ENCODE measurements around the gene GPATCH2. TPM values are rescaled to one million over a fixed set of nuclear protein-coding genes. Genes with fewer than 3 reads are reported as not detected.

GPATCH2 gene
- total and polyA plus RNA-seq, 10 of the 15 experiments (the other 5 are each of a cell fraction or from before 2014, with no cell fraction given) = 3.2 to 12.2 (median 5.4) TPM

DNA sequence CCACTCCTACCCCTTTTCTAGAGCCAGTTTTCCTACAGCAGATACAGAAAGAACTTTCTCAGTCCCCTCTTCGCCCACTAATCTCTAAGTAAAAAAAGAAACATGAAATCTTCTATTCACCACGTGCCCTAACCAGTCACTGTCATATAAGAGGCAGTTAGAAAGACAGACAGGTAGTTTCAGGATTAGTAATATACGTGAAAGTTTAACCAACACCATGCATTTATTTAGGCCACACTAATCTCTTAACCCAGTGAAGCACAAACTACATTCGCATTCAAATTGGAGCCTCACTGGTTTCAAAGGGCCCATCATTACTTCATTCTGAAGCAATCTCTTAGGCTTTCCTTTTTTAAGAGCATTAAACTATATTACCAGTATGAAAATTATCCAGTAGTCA lies 10.1 kb downstream of the GPATCH2 start (continued):
- peak; percentile 23; the same call in 1 of the 2 replicates for TF ChIP-seq TCF7 (IDR thresholded peaks at IDR 0.05; ENCODE audit: borderline replicate concordance)
- TF ChIP-seq POU2F2 (IDR thresholded peaks at IDR 0.05; ENCODE audit: borderline replicate concordance, low read depth, low read length) = peak; percentile 85; the same call in 2 of the 3 replicates
- TF ChIP-seq ZNF24 (IDR thresholded peaks at IDR 0.05) = peak; percentile 99
- TF ChIP-seq NFIC (IDR thresholded peaks at IDR 0.05; ENCODE audit: low read depth, low read length) = peak; percentile 84; the same call in 1 of the 2 replicates
- no peak for TF ChIP-seq POLR2A (IDR thresholded peaks at IDR 0.05; ENCODE audit: low read depth, low read length)
- peak; percentile 79 for TF ChIP-seq ZBED1 (IDR thresholded peaks at IDR 0.05; ENCODE audit: borderline replicate concordance)
- TF ChIP-seq, protein P1, sequence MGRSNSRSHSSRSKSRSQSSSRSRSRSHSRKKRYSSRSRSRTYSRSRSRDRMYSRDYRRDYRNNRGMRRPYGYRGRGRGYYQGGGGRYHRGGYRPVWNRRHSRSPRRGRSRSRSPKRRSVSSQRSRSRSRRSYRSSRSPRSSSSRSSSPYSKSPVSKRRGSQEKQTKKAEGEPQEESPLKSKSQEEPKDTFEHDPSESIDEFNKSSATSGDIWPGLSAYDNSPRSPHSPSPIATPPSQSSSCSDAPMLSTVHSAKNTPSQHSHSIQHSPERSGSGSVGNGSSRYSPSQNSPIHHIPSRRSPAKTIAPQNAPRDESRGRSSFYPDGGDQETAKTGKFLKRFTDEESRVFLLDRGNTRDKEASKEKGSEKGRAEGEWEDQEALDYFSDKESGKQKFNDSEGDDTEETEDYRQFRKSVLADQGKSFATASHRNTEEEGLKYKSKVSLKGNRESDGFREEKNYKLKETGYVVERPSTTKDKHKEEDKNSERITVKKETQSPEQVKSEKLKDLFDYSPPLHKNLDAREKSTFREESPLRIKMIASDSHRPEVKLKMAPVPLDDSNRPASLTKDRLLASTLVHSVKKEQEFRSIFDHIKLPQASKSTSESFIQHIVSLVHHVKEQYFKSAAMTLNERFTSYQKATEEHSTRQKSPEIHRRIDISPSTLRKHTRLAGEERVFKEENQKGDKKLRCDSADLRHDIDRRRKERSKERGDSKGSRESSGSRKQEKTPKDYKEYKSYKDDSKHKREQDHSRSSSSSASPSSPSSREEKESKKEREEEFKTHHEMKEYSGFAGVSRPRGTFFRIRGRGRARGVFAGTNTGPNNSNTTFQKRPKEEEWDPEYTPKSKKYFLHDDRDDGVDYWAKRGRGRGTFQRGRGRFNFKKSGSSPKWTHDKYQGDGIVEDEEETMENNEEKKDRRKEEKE (IDR thresholded peaks at IDR 0.05) = no peak
- TF ChIP-seq BACH1 (IDR thresholded peaks at IDR 0.05; ENCODE audit: borderline replicate concordance) = peak; percentile 28; the same call in 1 of the 2 replicates
- TF ChIP-seq JUNB (IDR thresholded peaks at IDR 0.05) = peak; percentile 94
- no peak for TF ChIP-seq FOXK2 (IDR thresholded peaks at IDR 0.05)
- TF ChIP-seq TBL1XR1 (IDR thresholded peaks at IDR 0.05; ENCODE audit: low read depth, low read length) = peak; percentile 80; the same call in 1 of the 2 replicates
- TF ChIP-seq SMC3 (IDR thresholded peaks at IDR 0.05; ENCODE audit: borderline replicate concordance, low read length) = no peak
- TF ChIP-seq, protein P2, sequence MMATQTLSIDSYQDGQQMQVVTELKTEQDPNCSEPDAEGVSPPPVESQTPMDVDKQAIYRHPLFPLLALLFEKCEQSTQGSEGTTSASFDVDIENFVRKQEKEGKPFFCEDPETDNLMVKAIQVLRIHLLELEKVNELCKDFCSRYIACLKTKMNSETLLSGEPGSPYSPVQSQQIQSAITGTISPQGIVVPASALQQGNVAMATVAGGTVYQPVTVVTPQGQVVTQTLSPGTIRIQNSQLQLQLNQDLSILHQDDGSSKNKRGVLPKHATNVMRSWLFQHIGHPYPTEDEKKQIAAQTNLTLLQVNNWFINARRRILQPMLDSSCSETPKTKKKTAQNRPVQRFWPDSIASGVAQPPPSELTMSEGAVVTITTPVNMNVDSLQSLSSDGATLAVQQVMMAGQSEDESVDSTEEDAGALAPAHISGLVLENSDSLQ (IDR thresholded peaks at IDR 0.05) = peak; percentile 91
- peak; percentile 1; the same call in 1 of the 2 replicates for TF ChIP-seq RAD21 (IDR thresholded peaks at IDR 0.05; ENCODE audit: insufficient read depth, low read depth, low read length)
- TF ChIP-seq, protein P3, sequence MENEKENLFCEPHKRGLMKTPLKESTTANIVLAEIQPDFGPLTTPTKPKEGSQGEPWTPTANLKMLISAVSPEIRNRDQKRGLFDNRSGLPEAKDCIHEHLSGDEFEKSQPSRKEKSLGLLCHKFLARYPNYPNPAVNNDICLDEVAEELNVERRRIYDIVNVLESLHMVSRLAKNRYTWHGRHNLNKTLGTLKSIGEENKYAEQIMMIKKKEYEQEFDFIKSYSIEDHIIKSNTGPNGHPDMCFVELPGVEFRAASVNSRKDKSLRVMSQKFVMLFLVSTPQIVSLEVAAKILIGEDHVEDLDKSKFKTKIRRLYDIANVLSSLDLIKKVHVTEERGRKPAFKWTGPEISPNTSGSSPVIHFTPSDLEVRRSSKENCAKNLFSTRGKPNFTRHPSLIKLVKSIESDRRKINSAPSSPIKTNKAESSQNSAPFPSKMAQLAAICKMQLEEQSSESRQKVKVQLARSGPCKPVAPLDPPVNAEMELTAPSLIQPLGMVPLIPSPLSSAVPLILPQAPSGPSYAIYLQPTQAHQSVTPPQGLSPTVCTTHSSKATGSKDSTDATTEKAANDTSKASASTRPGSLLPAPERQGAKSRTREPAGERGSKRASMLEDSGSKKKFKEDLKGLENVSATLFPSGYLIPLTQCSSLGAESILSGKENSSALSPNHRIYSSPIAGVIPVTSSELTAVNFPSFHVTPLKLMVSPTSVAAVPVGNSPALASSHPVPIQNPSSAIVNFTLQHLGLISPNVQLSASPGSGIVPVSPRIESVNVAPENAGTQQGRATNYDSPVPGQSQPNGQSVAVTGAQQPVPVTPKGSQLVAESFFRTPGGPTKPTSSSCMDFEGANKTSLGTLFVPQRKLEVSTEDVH (IDR thresholded peaks at IDR 0.05; ENCODE audit: low read depth, partially characterized antibody) = no peak
- peak; percentile 86 for TF ChIP-seq MEF2A (IDR thresholded peaks at IDR 0.05; ENCODE audit: insufficient read depth, low read depth, low read length)
- TF ChIP-seq CBFB (IDR thresholded peaks at IDR 0.05; ENCODE audit: low read depth) = no peak
- TF ChIP-seq, protein P4, sequence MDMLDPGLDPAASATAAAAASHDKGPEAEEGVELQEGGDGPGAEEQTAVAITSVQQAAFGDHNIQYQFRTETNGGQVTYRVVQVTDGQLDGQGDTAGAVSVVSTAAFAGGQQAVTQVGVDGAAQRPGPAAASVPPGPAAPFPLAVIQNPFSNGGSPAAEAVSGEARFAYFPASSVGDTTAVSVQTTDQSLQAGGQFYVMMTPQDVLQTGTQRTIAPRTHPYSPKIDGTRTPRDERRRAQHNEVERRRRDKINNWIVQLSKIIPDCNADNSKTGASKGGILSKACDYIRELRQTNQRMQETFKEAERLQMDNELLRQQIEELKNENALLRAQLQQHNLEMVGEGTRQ (IDR thresholded peaks at IDR 0.05; ENCODE audit: borderline replicate concordance, low read depth, low read length) = peak; percentile 62; the same call in 1 of the 2 replicates
- TF ChIP-seq KDM1A (IDR thresholded peaks at IDR 0.05; ENCODE audit: borderline replicate concordance) = no peak
- TF ChIP-seq, protein P5, sequence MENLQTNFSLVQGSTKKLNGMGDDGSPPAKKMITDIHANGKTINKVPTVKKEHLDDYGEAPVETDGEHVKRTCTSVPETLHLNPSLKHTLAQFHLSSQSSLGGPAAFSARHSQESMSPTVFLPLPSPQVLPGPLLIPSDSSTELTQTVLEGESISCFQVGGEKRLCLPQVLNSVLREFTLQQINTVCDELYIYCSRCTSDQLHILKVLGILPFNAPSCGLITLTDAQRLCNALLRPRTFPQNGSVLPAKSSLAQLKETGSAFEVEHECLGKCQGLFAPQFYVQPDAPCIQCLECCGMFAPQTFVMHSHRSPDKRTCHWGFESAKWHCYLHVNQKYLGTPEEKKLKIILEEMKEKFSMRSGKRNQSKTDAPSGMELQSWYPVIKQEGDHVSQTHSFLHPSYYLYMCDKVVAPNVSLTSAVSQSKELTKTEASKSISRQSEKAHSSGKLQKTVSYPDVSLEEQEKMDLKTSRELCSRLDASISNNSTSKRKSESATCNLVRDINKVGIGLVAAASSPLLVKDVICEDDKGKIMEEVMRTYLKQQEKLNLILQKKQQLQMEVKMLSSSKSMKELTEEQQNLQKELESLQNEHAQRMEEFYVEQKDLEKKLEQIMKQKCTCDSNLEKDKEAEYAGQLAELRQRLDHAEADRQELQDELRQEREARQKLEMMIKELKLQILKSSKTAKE (IDR thresholded peaks at IDR 0.05; ENCODE audit: low read depth, poor library complexity, severe bottlenecking) = peak; percentile 90
- TF ChIP-seq ZNF207 (IDR thresholded peaks at IDR 0.05; ENCODE audit: borderline replicate concordance) = no peak
- TF ChIP-seq NBN (IDR thresholded peaks at IDR 0.05) = peak; percentile 33; the same call in 1 of the 2 replicates

Data from GM12878 (cell line).